Loucy (cell line): Measurements from ENCODE around the gene TPST2.

Experiments
- CTCF ChIP-seq: fragments of 200-600 bp; sonication (generic); conservative IDR thresholded peaks from 2 replicates; pipeline ENCODE4 v1.5.1; 2014; ENCODE audit warnings: mild to moderate bottlenecking, antibody characterized with exemption, low read length
- EZH2phosphoT487 ChIP-seq: fragments of 200-600 bp; IDR thresholded peaks from 2 replicates; pipeline ENCODE4 v1.6.1; 2018; ENCODE audit warnings: antibody characterized with exemption, mild to moderate bottlenecking, moderate library complexity, borderline replicate concordance

GRCh38 chr22:26619510-26619909 is 29.6 kb upstream of the TPST2 start:
- TF ChIP-seq CTCF (no peak), EZH2phosphoT487 (no peak)
